Measurements from ENCODE around the gene MRPL44. TPM values are rescaled to one million over a fixed set of nuclear protein-coding genes. Genes with fewer than 3 reads are reported as not detected.
A peak's percentile ranks its signal among the peaks of the same experiment; 100 is the strongest.

MRPL44 gene
- total and polyA plus RNA-seq, 2 donors, result 17.6 to 31.5 TPM

- peak; percentile 39 for DNase-seq (ENCODE audit: extremely low spot score)
These were observed 13.3 kb downstream of the MRPL44 start for GRCh38 chr2:223970343-223971128.

GRCh38 chr2:223971731-223972130 lies 14.5 kb downstream of the MRPL44 start:
- H3K36me3 ChIP-seq (ENCODE audit: insufficient read depth), result no peaks in the 10 kb centered on the region
- H3K27ac ChIP-seq (ENCODE audit: low read depth), result no peak overlapping the region
- no peaks in the 10 kb centered on the region for H3K4me1 ChIP-seq (ENCODE audit: insufficient read depth)
- no peak for DNase-seq (ENCODE audit: extremely low spot score)
- WGBS, result 91% methylated on average over 5 of the region's 5 CpGs
- H3K4me3 ChIP-seq (ENCODE audit: low read depth, low read length), result no peak overlapping the region

More at GRCh38 chr2:223970343-223971128, 13.3 kb downstream of the MRPL44 start:
- Histone ChIP-seq H3K27ac (ENCODE audit: low read depth) (no peak overlapping the region), H3K4me1 (ENCODE audit: insufficient read depth) (no peaks in the 10 kb centered on the region), H3K4me3 (ENCODE audit: low read depth, low read length) (no peak overlapping the region), H3K36me3 (ENCODE audit: insufficient read depth) (no peaks in the 10 kb centered on the region)
- 68% methylated on average over 8 of the region's 8 CpGs for WGBS

- WGBS, result 83% methylated on average over 7 of the region's 7 CpGs
- DNase-seq (ENCODE audit: extremely low spot score), result no peak
- Histone ChIP-seq H3K4me1 (ENCODE audit: insufficient read depth) (no peaks in the 10 kb centered on the region), H3K36me3 (ENCODE audit: insufficient read depth) (no peaks in the 10 kb centered on the region), H3K27ac (ENCODE audit: low read depth) (no peak overlapping the region), H3K4me3 (ENCODE audit: low read depth, low read length) (no peak overlapping the region)
These were observed 15.4 kb downstream of the MRPL44 start for GRCh38 chr2:223972656-223973102.

- Histone ChIP-seq H3K36me3 (ENCODE audit: insufficient read depth) (no peaks in the 10 kb centered on the region), H3K27ac (ENCODE audit: low read depth) (no peak overlapping the region), H3K4me3 (ENCODE audit: low read depth, low read length) (no peak overlapping the region), H3K4me1 (ENCODE audit: insufficient read depth) (no peaks in the 10 kb centered on the region)
- DNase-seq (ENCODE audit: extremely low spot score), result no peak
- WGBS, result 95% methylated on average over 3 of the region's 3 CpGs
These were observed 16.3 kb downstream of the MRPL44 start for GRCh38 chr2:223973606-223974005.

DNA sequence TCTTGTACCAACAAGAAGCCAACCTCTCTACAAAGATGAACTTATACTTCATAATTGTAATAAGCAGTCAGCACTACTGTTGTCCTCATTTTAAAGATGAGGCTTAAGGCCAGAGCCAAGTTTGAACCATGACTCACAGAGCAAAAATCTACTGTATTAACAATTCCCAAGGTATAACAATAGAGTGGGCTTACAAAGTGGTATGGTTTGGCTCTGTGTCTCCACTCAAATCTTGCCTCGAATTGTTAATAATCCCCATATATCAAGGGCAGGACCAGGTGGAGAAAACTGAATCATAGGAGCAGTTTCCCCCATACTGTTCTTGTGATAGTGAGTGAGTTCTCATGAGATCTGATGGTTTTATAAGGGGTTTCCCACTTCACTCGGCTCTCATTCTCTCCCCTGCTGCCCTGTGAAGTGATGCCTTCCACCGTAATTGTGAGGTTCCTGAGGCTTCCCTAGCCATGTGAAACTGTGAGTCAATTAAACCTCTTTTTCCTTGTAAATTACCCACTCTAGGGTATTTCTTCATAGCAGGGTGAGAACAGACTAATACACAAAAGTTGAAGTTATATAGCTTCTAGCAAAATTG lies 19.5 kb downstream of the MRPL44 start:
- Histone ChIP-seq H3K4me1 (ENCODE audit: insufficient read depth) (no peaks in the 10 kb centered on the region), H3K27ac (ENCODE audit: low read depth) (no peak overlapping the region), H3K36me3 (ENCODE audit: insufficient read depth) (no peaks in the 10 kb centered on the region), H3K4me3 (ENCODE audit: low read depth, low read length) (no peak overlapping the region)
- no peak for DNase-seq (ENCODE audit: extremely low spot score)
- 50% methylated on average over 3 of the region's 3 CpGs for WGBS

GRCh38 chr2:223978451-223978850 lies 21.2 kb downstream of the MRPL44 start:
- H3K4me3 ChIP-seq (ENCODE audit: low read depth, low read length), result no peak overlapping the region
- H3K36me3 ChIP-seq (ENCODE audit: insufficient read depth), result no peaks in the 10 kb centered on the region
- DNase-seq (ENCODE audit: extremely low spot score), result no peak
- 92% methylated on average over 4 of the region's 4 CpGs for WGBS
- H3K4me1 ChIP-seq (ENCODE audit: insufficient read depth), result no peaks in the 10 kb centered on the region
- no peak overlapping the region for H3K27ac ChIP-seq (ENCODE audit: low read depth)

- Histone ChIP-seq H3K27ac (ENCODE audit: low read depth) (no peak overlapping the region), H3K36me3 (ENCODE audit: insufficient read depth) (no peaks in the 10 kb centered on the region), H3K4me3 (ENCODE audit: low read depth, low read length) (no peak overlapping the region), H3K4me1 (ENCODE audit: insufficient read depth) (no peaks in the 10 kb centered on the region)
- 93% methylated on average over 2 of the region's 2 CpGs for WGBS
- DNase-seq (ENCODE audit: extremely low spot score), result no peak
These were observed 22.6 kb downstream of the MRPL44 start for GRCh38 chr2:223979730-223980396.

DNA sequence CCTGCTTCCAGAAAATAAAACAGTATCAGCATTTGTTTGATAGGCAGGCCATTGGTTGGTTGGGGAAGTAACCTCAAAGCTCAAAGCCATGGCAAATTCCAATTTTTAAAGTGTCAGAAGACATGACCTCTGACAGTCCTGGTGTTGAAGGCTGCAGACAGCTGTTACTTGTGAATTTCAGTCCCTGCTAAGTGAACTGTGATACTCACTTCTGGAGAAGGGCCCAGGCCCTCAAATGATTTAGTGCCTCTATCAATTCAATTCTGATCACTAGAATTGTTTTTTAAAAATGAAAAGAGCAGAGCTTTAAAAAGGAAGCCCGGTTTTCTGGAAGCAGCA lies 23.1 kb downstream of the MRPL44 start:
- no peak overlapping the region for H3K27ac ChIP-seq (ENCODE audit: low read depth)
- no peaks in the 10 kb centered on the region for H3K36me3 ChIP-seq (ENCODE audit: insufficient read depth)
- no peak for DNase-seq (ENCODE audit: extremely low spot score)
- no peaks in the 10 kb centered on the region for H3K4me1 ChIP-seq (ENCODE audit: insufficient read depth)
- 93% methylated on average over 1 of the region's 1 CpG for WGBS
- no peak overlapping the region for H3K4me3 ChIP-seq (ENCODE audit: low read depth, low read length)

GRCh38 chr2:223980803-223981202 lies 23.5 kb downstream of the MRPL44 start:
- no peak overlapping the region for H3K4me3 ChIP-seq (ENCODE audit: low read depth, low read length)
- H3K36me3 ChIP-seq (ENCODE audit: insufficient read depth), result no peaks in the 10 kb centered on the region
- no peak for DNase-seq (ENCODE audit: extremely low spot score)
- no peaks in the 10 kb centered on the region for H3K4me1 ChIP-seq (ENCODE audit: insufficient read depth)
- 93% methylated on average over 4 of the region's 4 CpGs for WGBS
- H3K27ac ChIP-seq (ENCODE audit: low read depth), result no peak overlapping the region

DNA sequence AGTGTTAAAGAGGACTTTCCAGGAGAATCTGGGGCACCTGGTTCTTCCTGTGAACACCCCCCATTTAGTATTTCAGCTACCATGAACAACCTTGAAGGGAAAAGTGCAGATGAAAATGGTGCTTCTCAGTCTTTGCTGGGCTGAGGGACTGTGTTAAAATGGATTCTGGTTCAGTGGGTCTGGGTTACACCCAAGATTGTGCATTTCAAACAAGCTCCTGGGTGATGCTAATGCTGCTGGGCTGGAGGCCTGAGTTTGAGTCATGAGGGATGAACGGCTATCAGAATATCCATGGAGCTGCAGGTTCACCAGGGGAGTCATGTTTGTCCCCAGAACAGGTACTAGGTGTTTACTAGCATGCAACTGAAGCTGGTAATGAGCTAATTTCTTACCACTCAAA lies 24.0 kb downstream of the MRPL44 start:
- Histone ChIP-seq H3K36me3 (ENCODE audit: insufficient read depth) (no peaks in the 10 kb centered on the region), H3K27ac (ENCODE audit: low read depth) (no peak overlapping the region), H3K4me1 (ENCODE audit: insufficient read depth) (no peaks in the 10 kb centered on the region), H3K4me3 (ENCODE audit: low read depth, low read length) (no peak overlapping the region)
- WGBS, result 95% methylated on average over 1 of the region's 1 CpG
- DNase-seq (ENCODE audit: extremely low spot score), result no peak

GRCh38 chr2:223989206-223989855 lies 32.1 kb downstream of the MRPL44 start:
- DNase-seq (ENCODE audit: extremely low spot score), result no peak
- Histone ChIP-seq H3K27ac (ENCODE audit: low read depth) (no peak overlapping the region), H3K4me1 (ENCODE audit: insufficient read depth) (no peaks in the 10 kb centered on the region), H3K4me3 (ENCODE audit: low read depth, low read length) (no peak overlapping the region), H3K36me3 (ENCODE audit: insufficient read depth) (no peaks in the 10 kb centered on the region)
- WGBS, result 75% methylated on average over 10 of the region's 10 CpGs

DNA sequence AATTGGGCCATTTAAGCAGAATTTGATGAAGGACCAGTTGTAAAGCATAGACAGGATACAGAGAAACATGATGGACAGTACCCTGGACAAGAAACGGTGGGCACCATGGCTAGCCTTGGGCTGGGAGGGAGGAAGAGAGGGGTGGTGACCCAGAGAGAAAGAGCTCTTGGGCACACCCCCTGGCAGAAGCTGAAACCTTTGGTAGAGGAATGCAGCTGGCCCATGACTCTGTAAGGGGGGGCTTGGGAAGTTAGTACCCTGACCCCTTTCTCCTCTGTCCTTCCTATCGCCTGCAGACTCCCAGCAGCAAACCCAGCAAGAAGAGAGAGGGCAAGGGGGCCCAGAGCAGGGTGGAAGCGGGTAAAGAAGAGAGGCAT lies 32.6 kb downstream of the MRPL44 start:
- no peak for DNase-seq (ENCODE audit: extremely low spot score)
- no peaks in the 10 kb centered on the region for H3K4me1 ChIP-seq (ENCODE audit: insufficient read depth)
- no peaks in the 10 kb centered on the region for H3K36me3 ChIP-seq (ENCODE audit: insufficient read depth)
- 80% methylated on average over 3 of the region's 3 CpGs for WGBS
- no peak overlapping the region for H3K27ac ChIP-seq (ENCODE audit: low read depth)
- H3K4me3 ChIP-seq (ENCODE audit: low read depth, low read length), result no peak overlapping the region

DNA sequence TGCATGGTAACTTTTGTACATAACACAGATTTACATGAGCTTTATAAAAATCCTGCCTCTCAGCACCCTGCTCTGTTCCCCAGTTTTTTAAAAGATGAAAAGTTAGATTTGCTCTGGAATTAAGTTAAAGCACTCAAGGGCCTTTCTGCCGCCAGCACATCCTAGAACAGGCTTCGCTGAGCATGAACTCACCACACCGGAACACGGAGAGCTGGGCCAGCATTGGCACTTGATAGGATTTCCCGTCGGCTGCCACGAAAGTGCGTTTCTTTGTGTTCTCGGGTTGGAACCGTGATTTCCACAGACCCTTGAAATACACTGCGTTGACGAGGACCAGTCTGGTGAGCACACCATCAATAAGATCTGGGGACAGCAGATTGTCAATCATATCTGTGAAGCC lies 34.3 kb downstream of the MRPL44 start:
- Histone ChIP-seq H3K4me1 (ENCODE audit: insufficient read depth) (no peaks in the 10 kb centered on the region), H3K27ac (ENCODE audit: low read depth) (no peak overlapping the region), H3K36me3 (ENCODE audit: insufficient read depth) (no peaks in the 10 kb centered on the region), H3K4me3 (ENCODE audit: low read depth, low read length) (no peak overlapping the region)
- WGBS, result 95% methylated on average over 12 of the region's 12 CpGs
- DNase-seq (ENCODE audit: extremely low spot score), result no peak
